ENCODE results near the gene BAIAP2. TPM values are rescaled to one million over a fixed set of nuclear protein-coding genes. Genes with fewer than 3 reads are reported as not detected.

Gene BAIAP2
- total and polyA plus RNA-seq, 8 donors: 21.1 to 263 (median 56.3) TPM

- 84 to 89% (median 87%) methylated on average over 14 to 21 of the region's 21 CpGs for WGBS, 5 donors
Observed at GRCh38 chr17:81093619-81094508, 58.9 kb downstream of the BAIAP2 start.

GRCh38 chr17:81094509-81095382, 59.8 kb downstream of the BAIAP2 start:
- H3K4me1 ChIP-seq: peaks cover 52 to 88% (median 76%) of the 10 kb centered on the region in 4 donors
- no peaks in the 10 kb centered on the region for H3K9me3 ChIP-seq
- no peaks in the 10 kb centered on the region for H3K27me3 ChIP-seq
- H3K36me3 ChIP-seq: peaks cover 2 to 17% (median 7%) of the 10 kb centered on the region in 4 donors
- intact Hi-C loops (cut with DNase I; ENCODE audit: low total_unique reads): no loop called here
- peak overlapping the region in 2 of 4 donors; percentile 0 to 12 for H3K4me3 ChIP-seq
- peak; percentile 54 to 96 for DNase-seq
- WGBS, 5 donors: 34 to 55% (median 43%) methylated on average over 31 to 33 of the region's 33 CpGs
- TF ChIP-seq POLR2A (IDR thresholded peaks at IDR 0.05): no peak
- TF ChIP-seq CTCF (IDR thresholded peaks at IDR 0.05): no peak
- TF ChIP-seq EP300 (IDR thresholded peaks at IDR 0.05): no peak
- peak; percentile 22 to 83 (median 73) for TF ChIP-seq POLR2AphosphoS5 (IDR thresholded peaks at IDR 0.05)
- peak overlapping the region; percentile 61 to 80 (median 76) for H3K27ac ChIP-seq

More at GRCh38 chr17:81093619-81094508, 58.9 kb downstream of the BAIAP2 start:
- Histone ChIP-seq H3K4me3 (no peak overlapping the region), H3K9me3 (no peaks in the 10 kb centered on the region), H3K4me1 (peaks cover 52 to 92% (median 76%) of the 10 kb centered on the region in 4 donors), H3K27me3 (no peaks in the 10 kb centered on the region), H3K27ac (peak overlapping the region in 4 of 5 donors; percentile 68 to 80 (median 78)), H3K36me3 (peaks cover 3 to 19% (median 6%) of the 10 kb centered on the region in 4 donors)
- DNase-seq: no peak
- intact Hi-C loops (cut with DNase I; ENCODE audit: low total_unique reads): no loop called here
- TF ChIP-seq CTCF (IDR thresholded peaks at IDR 0.05): no peak

- 63 to 74% (median 65%) methylated on average over 12 to 13 of the region's 13 CpGs for WGBS, 5 donors
- Histone ChIP-seq H3K36me3 (peaks cover 7 to 20% (median 14%) of the 10 kb centered on the region in 4 donors), H3K27me3 (no peaks in the 10 kb centered on the region), H3K4me1 (peaks cover 46 to 82% (median 70%) of the 10 kb centered on the region in 4 donors), H3K27ac (peak overlapping the region; percentile 61 to 80 (median 76)), H3K9me3 (no peaks in the 10 kb centered on the region), H3K4me3 (peak overlapping the region in 2 of 4 donors; percentile 0 to 12)
- no peak for DNase-seq
- TF ChIP-seq CTCF (IDR thresholded peaks at IDR 0.05) (no peak), POLR2AphosphoS5 (IDR thresholded peaks at IDR 0.05) (no peak), EP300 (IDR thresholded peaks at IDR 0.05) (no peak), POLR2A (IDR thresholded peaks at IDR 0.05) (no peak)
- intact Hi-C loops (cut with DNase I; ENCODE audit: low total_unique reads): no loop called here
Observed at GRCh38 chr17:81095383-81095762, 60.4 kb downstream of the BAIAP2 start.

GRCh38 chr17:81096741-81097133, 61.8 kb downstream of the BAIAP2 start:
- no peaks in the 10 kb centered on the region for H3K27me3 ChIP-seq
- TF ChIP-seq POLR2A (IDR thresholded peaks at IDR 0.05): no peak
- TF ChIP-seq EP300 (IDR thresholded peaks at IDR 0.05): no peak
- no peak for TF ChIP-seq POLR2AphosphoS5 (IDR thresholded peaks at IDR 0.05)
- TF ChIP-seq CTCF (IDR thresholded peaks at IDR 0.05): no peak
- H3K4me1 ChIP-seq: peaks cover 41 to 77% (median 62%) of the 10 kb centered on the region in 4 donors
- peak overlapping the region; percentile 40 to 80 (median 77) for H3K27ac ChIP-seq
- intact Hi-C loops (cut with DNase I; ENCODE audit: low total_unique reads): no loop called here
- no peaks in the 10 kb centered on the region for H3K9me3 ChIP-seq
- no peak overlapping the region for H3K4me3 ChIP-seq
- H3K36me3 ChIP-seq: peaks cover 12 to 32% (median 23%) of the 10 kb centered on the region in 4 donors
- DNase-seq: no peak
- WGBS, 5 donors: 64 to 74% (median 67%) methylated on average over 6 to 7 of the region's 7 CpGs
